ENCODE measurements around the gene COMT.

DNA sequence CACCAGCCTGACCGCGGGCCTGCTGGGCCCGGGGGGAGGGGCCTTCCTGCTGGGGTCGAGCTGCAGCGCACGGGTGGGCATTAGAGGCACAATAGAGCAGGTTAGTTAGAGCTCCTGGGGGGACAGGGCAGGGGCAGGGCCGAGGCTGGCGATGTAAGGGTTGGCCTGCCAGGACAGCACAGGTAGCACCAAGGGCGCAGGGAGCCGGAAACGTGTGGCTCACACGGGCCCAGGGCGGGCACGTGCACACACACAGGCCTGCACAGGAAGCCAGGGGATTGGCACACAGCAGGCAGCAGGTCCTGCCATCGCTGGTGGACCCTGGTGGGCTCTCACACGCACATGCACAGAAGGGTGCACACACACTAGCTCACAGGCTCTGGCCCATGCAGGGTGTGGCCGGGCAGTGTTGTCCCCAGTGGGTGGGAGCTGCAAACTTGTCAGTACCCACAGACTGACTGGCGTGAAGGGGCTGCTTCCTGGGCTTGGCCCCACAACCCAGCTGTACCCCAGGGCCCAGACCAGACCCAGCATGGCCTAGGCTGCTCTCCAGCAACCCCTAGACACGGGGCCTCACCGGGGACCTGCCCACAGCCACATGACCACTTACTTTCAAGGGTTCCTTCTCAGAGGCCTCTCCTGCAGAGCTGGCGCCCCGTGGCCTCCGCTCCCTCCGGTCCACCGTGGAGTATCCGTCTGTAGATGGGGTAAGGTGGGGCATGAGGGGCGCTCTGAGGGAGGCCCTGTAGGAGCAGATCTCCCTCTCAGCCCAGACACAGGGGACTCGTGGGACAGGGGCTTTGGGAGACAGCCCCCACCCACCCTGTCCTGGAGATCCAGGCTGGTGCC, 29.9 kb downstream of the COMT start:
- TF ChIP-seq, protein P1, sequence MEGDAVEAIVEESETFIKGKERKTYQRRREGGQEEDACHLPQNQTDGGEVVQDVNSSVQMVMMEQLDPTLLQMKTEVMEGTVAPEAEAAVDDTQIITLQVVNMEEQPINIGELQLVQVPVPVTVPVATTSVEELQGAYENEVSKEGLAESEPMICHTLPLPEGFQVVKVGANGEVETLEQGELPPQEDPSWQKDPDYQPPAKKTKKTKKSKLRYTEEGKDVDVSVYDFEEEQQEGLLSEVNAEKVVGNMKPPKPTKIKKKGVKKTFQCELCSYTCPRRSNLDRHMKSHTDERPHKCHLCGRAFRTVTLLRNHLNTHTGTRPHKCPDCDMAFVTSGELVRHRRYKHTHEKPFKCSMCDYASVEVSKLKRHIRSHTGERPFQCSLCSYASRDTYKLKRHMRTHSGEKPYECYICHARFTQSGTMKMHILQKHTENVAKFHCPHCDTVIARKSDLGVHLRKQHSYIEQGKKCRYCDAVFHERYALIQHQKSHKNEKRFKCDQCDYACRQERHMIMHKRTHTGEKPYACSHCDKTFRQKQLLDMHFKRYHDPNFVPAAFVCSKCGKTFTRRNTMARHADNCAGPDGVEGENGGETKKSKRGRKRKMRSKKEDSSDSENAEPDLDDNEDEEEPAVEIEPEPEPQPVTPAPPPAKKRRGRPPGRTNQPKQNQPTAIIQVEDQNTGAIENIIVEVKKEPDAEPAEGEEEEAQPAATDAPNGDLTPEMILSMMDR (IDR thresholded peaks at IDR 0.05): no peak
- peak in 1 of 4 donors; percentile 8 for TF ChIP-seq POLR2A (IDR thresholded peaks at IDR 0.05)

All from upper lobe of left lung (tissue), 4 donors.